ENCODE measurements around the gene ANKH.

Gene ANKH

GRCh38 chr5:14710313-14710994 is 161.1 kb downstream of the ANKH start:
- no peaks in the 10 kb centered on the region for H3K27me3 ChIP-seq (ENCODE audit: insufficient read depth, insufficient read length)
- no peak overlapping the region for H3K4me3 ChIP-seq (ENCODE audit: insufficient read length, low read depth)
- no peaks in the 10 kb centered on the region for H3K4me1 ChIP-seq (ENCODE audit: insufficient read depth, insufficient read length)
- DNase-seq (ENCODE audit: low read depth, low spot score), result no peak
- 0 out of 2 replicates have a peak, but pooled peaks cover 4% of the 10 kb centered on the region for H3K9me3 ChIP-seq (ENCODE audit: insufficient read depth, low read length)
- H3K9ac ChIP-seq (ENCODE audit: insufficient read length, low read depth), result no peak overlapping the region
- TF ChIP-seq SUZ12 (IDR thresholded peaks at IDR 0.05; ENCODE audit: extremely low read depth, insufficient read depth, insufficient read length), result no peak
- H3K36me3 ChIP-seq (ENCODE audit: insufficient read depth, insufficient read length, low read length), result peaks cover 62% of the 10 kb centered on the region

- H3K4me3 ChIP-seq (ENCODE audit: insufficient read length, low read depth), result no peak overlapping the region
- TF ChIP-seq YY1 (IDR thresholded peaks at IDR 0.05; ENCODE audit: insufficient read depth, insufficient read length) (no peak), ZNF274 (IDR thresholded peaks at IDR 0.05; ENCODE audit: low read depth, low read length) (no peak), SUZ12 (IDR thresholded peaks at IDR 0.05; ENCODE audit: extremely low read depth, insufficient read depth, insufficient read length) (no peak)
- no peak overlapping the region for H3K9ac ChIP-seq (ENCODE audit: insufficient read length, low read depth)
- no peaks in the 10 kb centered on the region for H3K27me3 ChIP-seq (ENCODE audit: insufficient read depth, insufficient read length)
- DNase-seq (ENCODE audit: low read depth, low spot score), result no peak
- H3K4me1 ChIP-seq (ENCODE audit: insufficient read depth, insufficient read length), result no peaks in the 10 kb centered on the region
- peaks cover 65% of the 10 kb centered on the region for H3K36me3 ChIP-seq (ENCODE audit: insufficient read depth, insufficient read length, low read length)
- 0 out of 2 replicates have a peak, but pooled peaks cover 4% of the 10 kb centered on the region for H3K9me3 ChIP-seq (ENCODE audit: insufficient read depth, low read length)
Measured at GRCh38 chr5:14708551-14708950, 163.0 kb downstream of the ANKH start.

- no peak overlapping the region for H3K9ac ChIP-seq (ENCODE audit: insufficient read length, low read depth)
- H3K27me3 ChIP-seq (ENCODE audit: insufficient read depth, insufficient read length), result no peaks in the 10 kb centered on the region
- H3K4me1 ChIP-seq (ENCODE audit: insufficient read depth, insufficient read length), result peaks cover 3% of the 10 kb centered on the region
- TF ChIP-seq SUZ12 (IDR thresholded peaks at IDR 0.05; ENCODE audit: extremely low read depth, insufficient read depth, insufficient read length) (no peak), ZNF274 (IDR thresholded peaks at IDR 0.05; ENCODE audit: low read depth, low read length) (no peak), YY1 (IDR thresholded peaks at IDR 0.05; ENCODE audit: insufficient read depth, insufficient read length) (no peak)
- 0 out of 2 replicates have a peak, but pooled peaks cover 4% of the 10 kb centered on the region for H3K9me3 ChIP-seq (ENCODE audit: insufficient read depth, low read length)
- no peak for DNase-seq (ENCODE audit: low read depth, low spot score)
- H3K36me3 ChIP-seq (ENCODE audit: insufficient read depth, insufficient read length, low read length), result peaks cover 60% of the 10 kb centered on the region
- no peak overlapping the region for H3K4me3 ChIP-seq (ENCODE audit: insufficient read length, low read depth)
Measured at GRCh38 chr5:14707811-14708390, 163.7 kb downstream of the ANKH start.

GRCh38 chr5:14706615-14707021 is 165.0 kb downstream of the ANKH start:
- H3K36me3 ChIP-seq (ENCODE audit: insufficient read depth, insufficient read length, low read length), result peaks cover 54% of the 10 kb centered on the region
- H3K4me1 ChIP-seq (ENCODE audit: insufficient read depth, insufficient read length), result peaks cover 3% of the 10 kb centered on the region
- TF ChIP-seq SUZ12 (IDR thresholded peaks at IDR 0.05; ENCODE audit: extremely low read depth, insufficient read depth, insufficient read length) (no peak), YY1 (IDR thresholded peaks at IDR 0.05; ENCODE audit: insufficient read depth, insufficient read length) (no peak), ZNF274 (IDR thresholded peaks at IDR 0.05; ENCODE audit: low read depth, low read length) (no peak)
- H3K9me3 ChIP-seq (ENCODE audit: insufficient read depth, low read length), result no peaks in the 10 kb centered on the region
- no peak for DNase-seq (ENCODE audit: low read depth, low spot score)
- no peak overlapping the region for H3K9ac ChIP-seq (ENCODE audit: insufficient read length, low read depth)
- no peaks in the 10 kb centered on the region for H3K27me3 ChIP-seq (ENCODE audit: insufficient read depth, insufficient read length)
- no peak overlapping the region for H3K4me3 ChIP-seq (ENCODE audit: insufficient read length, low read depth)

GRCh38 chr5:14705556-14705955 is 166.0 kb downstream of the ANKH start:
- H3K36me3 ChIP-seq (ENCODE audit: insufficient read depth, insufficient read length, low read length), result peaks cover 47% of the 10 kb centered on the region
- DNase-seq (ENCODE audit: low read depth, low spot score), result no peak
- H3K4me3 ChIP-seq (ENCODE audit: insufficient read length, low read depth), result no peak overlapping the region
- peaks cover 3% of the 10 kb centered on the region for H3K4me1 ChIP-seq (ENCODE audit: insufficient read depth, insufficient read length)
- no peak overlapping the region for H3K9ac ChIP-seq (ENCODE audit: insufficient read length, low read depth)
- H3K27me3 ChIP-seq (ENCODE audit: insufficient read depth, insufficient read length), result no peaks in the 10 kb centered on the region
- TF ChIP-seq YY1 (IDR thresholded peaks at IDR 0.05; ENCODE audit: insufficient read depth, insufficient read length), result no peak
- TF ChIP-seq SUZ12 (IDR thresholded peaks at IDR 0.05; ENCODE audit: extremely low read depth, insufficient read depth, insufficient read length), result no peak
- no peak for TF ChIP-seq ZNF274 (IDR thresholded peaks at IDR 0.05; ENCODE audit: low read depth, low read length)
- H3K9me3 ChIP-seq (ENCODE audit: insufficient read depth, low read length), result no peaks in the 10 kb centered on the region

GRCh38 chr5:14702238-14702839 is 169.2 kb downstream of the ANKH start:
- no peak for TF ChIP-seq SUZ12 (IDR thresholded peaks at IDR 0.05; ENCODE audit: extremely low read depth, insufficient read depth, insufficient read length)
- TF ChIP-seq YY1 (IDR thresholded peaks at IDR 0.05; ENCODE audit: insufficient read depth, insufficient read length), result no peak
- no peak for TF ChIP-seq ZNF274 (IDR thresholded peaks at IDR 0.05; ENCODE audit: low read depth, low read length)
- Histone ChIP-seq H3K36me3 (ENCODE audit: insufficient read depth, insufficient read length, low read length) (peaks cover 53% of the 10 kb centered on the region), H3K4me1 (ENCODE audit: insufficient read depth, insufficient read length) (peaks cover 3% of the 10 kb centered on the region), H3K27me3 (ENCODE audit: insufficient read depth, insufficient read length) (no peaks in the 10 kb centered on the region), H3K9ac (ENCODE audit: insufficient read length, low read depth) (no peak overlapping the region), H3K9me3 (ENCODE audit: insufficient read depth, low read length) (no peaks in the 10 kb centered on the region), H3K4me3 (ENCODE audit: insufficient read length, low read depth) (no peak overlapping the region)
- DNase-seq (ENCODE audit: low read depth, low spot score), result no peak

- DNase-seq (ENCODE audit: low read depth, low spot score), result no peak
- TF ChIP-seq SUZ12 (IDR thresholded peaks at IDR 0.05; ENCODE audit: extremely low read depth, insufficient read depth, insufficient read length) (no peak), YY1 (IDR thresholded peaks at IDR 0.05; ENCODE audit: insufficient read depth, insufficient read length) (no peak)
- peaks cover 3% of the 10 kb centered on the region for H3K4me1 ChIP-seq (ENCODE audit: insufficient read depth, insufficient read length)
- H3K9me3 ChIP-seq (ENCODE audit: insufficient read depth, low read length), result no peaks in the 10 kb centered on the region
- peaks cover 54% of the 10 kb centered on the region for H3K36me3 ChIP-seq (ENCODE audit: insufficient read depth, insufficient read length, low read length)
- H3K9ac ChIP-seq (ENCODE audit: insufficient read length, low read depth), result no peak overlapping the region
- H3K4me3 ChIP-seq (ENCODE audit: insufficient read length, low read depth), result no peak overlapping the region
- H3K27me3 ChIP-seq (ENCODE audit: insufficient read depth, insufficient read length), result no peaks in the 10 kb centered on the region
Measured at GRCh38 chr5:14701556-14701955, 170.0 kb downstream of the ANKH start.
